ENCODE results near the gene ISG15.

DNA sequence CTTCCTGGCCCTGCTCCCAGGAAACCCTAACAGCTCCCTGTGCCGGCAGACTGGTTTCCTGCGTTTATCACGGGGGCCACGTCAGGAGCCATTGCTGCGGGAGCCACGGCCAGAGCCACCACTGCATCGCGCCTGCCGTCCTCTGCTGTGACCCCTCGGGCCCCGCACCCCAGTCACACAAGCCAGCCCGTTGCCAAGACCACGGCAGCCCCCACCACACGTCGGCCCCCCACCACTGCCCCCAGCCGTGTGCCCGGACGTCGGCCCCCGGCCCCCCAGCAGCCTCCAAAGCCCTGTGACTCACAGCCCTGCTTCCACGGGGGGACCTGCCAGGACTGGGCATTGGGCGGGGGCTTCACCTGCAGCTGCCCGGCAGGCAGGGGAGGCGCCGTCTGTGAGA lies 34.7 kb downstream of the ISG15 start:
- TF ChIP-seq FOXP2 (optimal IDR thresholded peaks at IDR 0.05; ENCODE audit: control extremely low read depth, extremely low read length, insufficient read depth) (no peak), EZH2 (IDR thresholded peaks at IDR 0.05) (no peak)
